Keratinocyte (primary cell): Measurements from ENCODE around the gene KIFC1. TPM values are rescaled to one million over a fixed set of nuclear protein-coding genes. Genes with fewer than 3 reads are reported as not detected.

Source experiments
- DNase-seq: peaks from one replicate; pipeline ENCODE4 v3.0.0-alpha.2; 2011; ENCODE audit warnings: low read depth, missing footprints, low spot score
- FAIRE-seq: peaks from 2 replicates; lab custom pipeline; 2011; peaks lifted over from hg19 to GRCh38; lab: Jason Lieb, UNC
- H2AFZ ChIP-seq: 2 replicates; pipeline ENCODE4 v1.6.0; 2012; ENCODE audit warnings: low read length, control low read depth, inconsistent platforms; ENCODE audit not compliant: control insufficient read depth
- H3K27ac ChIP-seq: 2 replicates; pipeline ENCODE4 v1.5.1; 2011; ENCODE audit warnings: low read length; ENCODE audit not compliant: control insufficient read depth, insufficient read depth
- H3K27me3 ChIP-seq: 3 replicates; pipeline ENCODE4 v1.6.0; 2011; ENCODE audit warnings: low read length; ENCODE audit not compliant: control insufficient read depth, insufficient read depth; ENCODE audit errors: extremely low read depth
- H3K36me3 ChIP-seq, 2 experiments: 2 replicates in 1 of 2; 3 replicates in 1 of 2; pipeline ENCODE4 v1.5.1; 2011; ENCODE audit warnings: low read length in 2 of 2, mild to moderate bottlenecking in 1 of 2; ENCODE audit not compliant: control insufficient read depth in 2 of 2, insufficient read depth in 2 of 2; ENCODE audit errors: extremely low read depth in 1 of 2
- H3K4me1 ChIP-seq: 3 replicates; pipeline ENCODE4 v1.5.1; 2011; ENCODE audit warnings: low read length; ENCODE audit not compliant: control insufficient read depth, insufficient read depth; ENCODE audit errors: extremely low read depth
- H3K4me2 ChIP-seq: 3 replicates; pipeline ENCODE4 v1.6.0; 2011; ENCODE audit warnings: low read depth, low read length; ENCODE audit not compliant: control insufficient read depth, insufficient read depth; ENCODE audit errors: extremely low read depth
- H3K4me3 ChIP-seq, 3 experiments: fragments of 200-600 bp in 1 of 3; sonication (generic) in 1 of 3; 2 replicates in 2 of 3; 3 replicates in 1 of 3; pipeline ENCODE4 v1.5.1; 2011 to 2016; ENCODE audit warnings: low read length in 3 of 3, mild to moderate bottlenecking in 3 of 3, control low read depth in 2 of 3, inconsistent platforms in 1 of 3, low read depth in 1 of 3, mixed read lengths in 1 of 3, mixed run types in 1 of 3, moderate library complexity in 1 of 3; ENCODE audit not compliant: control insufficient read depth in 2 of 3, insufficient read depth in 2 of 3; ENCODE audit errors: extremely low read depth in 1 of 3
- H3K79me2 ChIP-seq: 2 replicates; pipeline ENCODE4 v1.6.0; 2012; ENCODE audit warnings: low read length; ENCODE audit not compliant: control insufficient read depth, insufficient read depth
- H3K9ac ChIP-seq: 3 replicates; pipeline ENCODE4 v1.6.0; 2011; ENCODE audit warnings: low read length; ENCODE audit not compliant: control insufficient read depth, insufficient read depth; ENCODE audit errors: extremely low read depth
- H3K9me1 ChIP-seq: 3 replicates; pipeline ENCODE4 v1.6.0; 2011; ENCODE audit warnings: low read length; ENCODE audit not compliant: control insufficient read depth, insufficient read depth; ENCODE audit errors: extremely low read depth
- H3K9me3 ChIP-seq: 2 replicates; pipeline ENCODE4 v1.5.1; 2012; ENCODE audit warnings: low read depth, low read length; ENCODE audit not compliant: control insufficient read depth
- H4K20me1 ChIP-seq: 3 replicates; pipeline ENCODE4 v1.6.0; 2011; ENCODE audit warnings: low read length; ENCODE audit not compliant: control insufficient read depth, insufficient read depth; ENCODE audit errors: extremely low read depth
- EZH2 ChIP-seq: IDR thresholded peaks from one replicate; pipeline ENCODE4 v1.6.1; 2012; ENCODE audit warnings: inconsistent platforms, mild to moderate bottlenecking, low read length, moderate library complexity
- dilution Hi-C: fragments of 300-500 bp; cut with MboI; formaldehyde crosslinking; loops from one replicate; pipeline ENCODE4 v1.7.0; 2020; ENCODE audit warnings: low sequenced_read_pairs; ENCODE audit not compliant: extremely low pct_ligation_motif_present
- polyA plus RNA-seq, 5 experiments: library from polyadenylated mRNA; depleted of rRNA in 3 of 5; stranded (reverse) in 3 of 5; stranded (forward) in 1 of 5; unstranded in 1 of 5; fragments of >200 nt; gene quantifications; 1 replicate in 1 of 5; 2 replicates in 3 of 5; 3 replicates in 1 of 5; pipeline versions ENCODE4 v1.2.1 to v1.2.3, GENCODE V29; 2011 to 2012; ENCODE audit warnings: missing spikeins in 2 of 5, low read depth in 1 of 5, low replicate concordance in 1 of 5
- TF ChIP-seq, protein P1 (sequence below), 3 experiments: IDR thresholded peaks in 1 of 3; conservative IDR thresholded peaks in 1 of 3; optimal IDR thresholded peaks in 1 of 3; 2 replicates in 2 of 3; 3 replicates in 1 of 3; pipeline versions ENCODE3 to v1.5.1; 2011; ENCODE audit warnings: low read length in 3 of 3, mild to moderate bottlenecking in 3 of 3, moderate library complexity in 2 of 3, control low read depth in 1 of 3, inconsistent platforms in 1 of 3; ENCODE audit not compliant: insufficient read depth in 2 of 3; ENCODE audit errors: extremely low read depth in 1 of 3

The KIFC1 gene
- polyA plus RNA-seq, 1 donor (not counting 4 experiments of a cell fraction or from before 2014, with no cell fraction given) = 20.0 TPM

DNA sequence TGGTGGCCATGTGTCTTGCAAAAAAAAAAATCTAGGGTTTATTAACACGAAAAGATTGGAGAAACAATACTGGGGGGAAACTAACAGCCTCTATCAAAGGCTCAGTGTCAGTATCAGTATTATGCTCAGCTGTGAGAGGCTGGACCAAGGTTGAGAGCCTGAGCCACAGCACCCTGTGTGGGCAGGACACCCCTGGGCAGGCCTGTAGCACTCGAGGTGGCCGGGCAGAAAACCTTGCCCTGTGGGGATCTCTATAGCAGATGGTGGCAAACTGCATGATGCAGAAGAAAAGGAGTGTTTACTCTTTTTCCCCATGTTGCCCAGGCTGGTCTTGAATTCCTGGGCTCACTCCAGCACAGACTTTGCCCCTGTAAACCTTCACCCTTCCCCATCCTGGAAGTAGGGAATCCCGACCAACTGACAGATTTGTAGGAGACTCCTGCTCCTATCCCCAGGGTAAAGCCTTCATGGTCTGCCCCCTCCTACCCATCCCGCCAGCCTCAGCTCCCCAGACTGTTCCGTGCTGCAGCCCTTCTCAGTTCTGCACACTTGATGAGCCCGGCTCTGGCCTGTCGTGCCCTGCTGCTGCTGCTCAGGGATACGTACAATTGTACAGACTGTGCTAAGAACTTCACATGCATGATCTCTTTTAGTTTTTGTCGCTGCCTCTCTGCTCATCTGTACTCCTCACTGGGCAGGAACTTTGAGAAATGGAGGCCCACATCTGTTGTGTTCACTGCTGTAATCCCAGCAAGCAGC is 8.0 kb upstream of the KIFC1 start:
- Histone ChIP-seq H3K9me1 (no peaks in the 10 kb centered on the region), H3K27me3 (no peaks in the 10 kb centered on the region), H3K4me1 (no peaks in the 10 kb centered on the region), H3K4me2 (no peak overlapping the region), H3K79me2 (no peaks in the 10 kb centered on the region), H3K36me3 (no peaks in the 10 kb centered on the region), H3K9ac (no peak overlapping the region), H3K27ac (no peak overlapping the region), H3K9me3 (no peaks in the 10 kb centered on the region), H2AFZ (no peak overlapping the region), H3K4me3 (no peak overlapping the region), H4K20me1 (no peaks in the 10 kb centered on the region)
- DNase-seq (no peak), FAIRE-seq (no peak)
- TF ChIP-seq EZH2 = no peak
- TF ChIP-seq, protein P1, sequence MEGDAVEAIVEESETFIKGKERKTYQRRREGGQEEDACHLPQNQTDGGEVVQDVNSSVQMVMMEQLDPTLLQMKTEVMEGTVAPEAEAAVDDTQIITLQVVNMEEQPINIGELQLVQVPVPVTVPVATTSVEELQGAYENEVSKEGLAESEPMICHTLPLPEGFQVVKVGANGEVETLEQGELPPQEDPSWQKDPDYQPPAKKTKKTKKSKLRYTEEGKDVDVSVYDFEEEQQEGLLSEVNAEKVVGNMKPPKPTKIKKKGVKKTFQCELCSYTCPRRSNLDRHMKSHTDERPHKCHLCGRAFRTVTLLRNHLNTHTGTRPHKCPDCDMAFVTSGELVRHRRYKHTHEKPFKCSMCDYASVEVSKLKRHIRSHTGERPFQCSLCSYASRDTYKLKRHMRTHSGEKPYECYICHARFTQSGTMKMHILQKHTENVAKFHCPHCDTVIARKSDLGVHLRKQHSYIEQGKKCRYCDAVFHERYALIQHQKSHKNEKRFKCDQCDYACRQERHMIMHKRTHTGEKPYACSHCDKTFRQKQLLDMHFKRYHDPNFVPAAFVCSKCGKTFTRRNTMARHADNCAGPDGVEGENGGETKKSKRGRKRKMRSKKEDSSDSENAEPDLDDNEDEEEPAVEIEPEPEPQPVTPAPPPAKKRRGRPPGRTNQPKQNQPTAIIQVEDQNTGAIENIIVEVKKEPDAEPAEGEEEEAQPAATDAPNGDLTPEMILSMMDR (optimal IDR thresholded peaks at IDR 0.05 in 1 of 3, IDR thresholded peaks at IDR 0.05 in 1 of 3, conservative IDR thresholded peaks at IDR 0.05 in 1 of 3; ENCODE audit: extremely low read depth in 1 of 3, insufficient read depth in 2 of 3, low read length in 3 of 3) = no peak
- dilution Hi-C loops = no loop called here

DNA sequence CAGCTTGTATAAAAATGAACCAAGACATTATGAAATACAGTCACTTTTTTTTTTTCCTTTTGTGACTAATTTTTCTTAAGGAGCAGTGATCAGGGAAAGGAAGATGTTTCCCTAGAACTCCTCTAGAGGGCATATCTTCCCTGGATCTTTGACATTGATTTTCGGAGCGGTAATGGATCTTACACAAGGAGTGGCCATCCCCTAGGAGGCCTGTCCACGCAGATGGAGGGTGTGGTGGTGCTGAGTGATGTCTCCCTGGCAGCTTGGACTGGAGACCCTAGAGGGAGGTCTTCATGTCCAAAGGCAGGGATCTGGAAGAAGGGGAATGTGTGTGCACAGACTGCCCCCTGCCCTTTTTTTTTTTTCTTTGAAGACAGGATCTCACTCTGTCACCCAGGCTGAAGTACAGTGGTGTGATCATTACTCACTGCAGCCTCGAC is 7.0 kb upstream of the KIFC1 start:
- TF ChIP-seq, protein P1 (optimal IDR thresholded peaks at IDR 0.05 in 1 of 3, IDR thresholded peaks at IDR 0.05 in 1 of 3, conservative IDR thresholded peaks at IDR 0.05 in 1 of 3; ENCODE audit: extremely low read depth in 1 of 3, insufficient read depth in 2 of 3, low read length in 3 of 3) = peak; percentile 48 to 63 (median 49)
- TF ChIP-seq EZH2 = no peak
- no peaks in the 10 kb centered on the region for H3K36me3 ChIP-seq
- H3K27ac ChIP-seq = no peak overlapping the region
- no peaks in the 10 kb centered on the region for H3K9me1 ChIP-seq
- no peaks in the 10 kb centered on the region for H3K4me1 ChIP-seq
- H3K4me2 ChIP-seq = no peak overlapping the region
- no peaks in the 10 kb centered on the region for H3K79me2 ChIP-seq
- dilution Hi-C loops = no loop called here
- H3K4me3 ChIP-seq = no peak overlapping the region
- no peak overlapping the region for H3K9ac ChIP-seq
- H3K27me3 ChIP-seq = no peaks in the 10 kb centered on the region
- FAIRE-seq (peak; percentile 29), DNase-seq (no peak)
- no peaks in the 10 kb centered on the region for H3K9me3 ChIP-seq
- no peaks in the 10 kb centered on the region for H4K20me1 ChIP-seq
- H2AFZ ChIP-seq = peak overlapping the region; percentile 52
